HCT116 (cell line): Measurements from ENCODE around the gene BEGAIN. TPM values are rescaled to one million over a fixed set of nuclear protein-coding genes. Genes with fewer than 3 reads are reported as not detected.

Experiments used
- ATAC-seq: fragments of 200-7000 bp; cut with Tn5 transposase; 2 replicates; pipeline ENCODE4 v1.9.1; 2020; ENCODE audit warnings: mild to moderate bottlenecking, moderate library complexity
- BruUV-seq: library from RNA; stranded (reverse); fragments of 400-500 nt; replicated peaks from 2 replicates; lab custom pipeline; 2021; lab: Mats Ljungman, UMichigan
- CTCF ChIA-PET: fragments of 300-600 bp; sonication (Branson Sonifier 250); formaldehyde crosslinking; loops from one replicate; lab custom pipeline; 2021; ENCODE audit warnings: antibody characterized with exemption; lab: Charles Lee
- POLR2A ChIA-PET: fragments of 300-600, 350-600 bp; sonication (Branson Sonifier 250); formaldehyde crosslinking; loops from one replicate; lab custom pipeline; 2021; ENCODE audit warnings: antibody characterized with exemption; lab: Charles Lee
- RAD21 ChIA-PET, 2 experiments: fragments of 300-600 bp; sonication (Branson Sonifier 250); formaldehyde crosslinking; loops; one replicate each; lab custom pipeline; 2023; ENCODE audit warnings: low total read pairs in 2 of 2; ENCODE audit not compliant: uncharacterized antibody in 2 of 2, unreplicated experiment in 2 of 2, low non-redundant PET in 1 of 2; lab: Charles Lee
- DNase-seq: peaks from one replicate; pipeline ENCODE4 v3.0.0-alpha.2; 2010; ENCODE audit warnings: low read depth, low spot score
- H2AFZ ChIP-seq: fragments of 200-600 bp; shearing (Covaris generic), sonication (generic); 2 replicates; pipeline ENCODE4 v1.6.1; 2017; ENCODE audit warnings: low read depth, mixed run types, mixed read lengths, antibody characterized with exemption, low read length; ENCODE audit not compliant: poor library complexity, severe bottlenecking
- H3K27ac ChIP-seq: 2 replicates; pipeline ENCODE4 v1.5.1; 2012; ENCODE audit warnings: low read depth, low read length
- H3K27me3 ChIP-seq: fragments of 200-600 bp; sonication (generic); 2 replicates; pipeline ENCODE4 v1.6.1; 2016; ENCODE audit warnings: mixed run types, low read length, mixed read lengths; ENCODE audit not compliant: insufficient read depth
- H3K36me3 ChIP-seq, 2 experiments: fragments of 200-500 bp in 1 of 2; fragments of 200-600 bp in 1 of 2; sonication (Bioruptor generic) in 1 of 2; sonication (generic) in 1 of 2; 2 replicates each; pipeline versions ENCODE4 v1.5.1 to v1.6.1; 2014 to 2016; ENCODE audit warnings: low read length in 2 of 2, inconsistent platforms in 1 of 2, mixed read lengths in 1 of 2, mixed run types in 1 of 2; ENCODE audit not compliant: insufficient read depth in 2 of 2, control insufficient read depth in 1 of 2
- H3K4me1 ChIP-seq, 2 experiments: fragments of 200-600 bp in 1 of 2; sonication (generic) in 1 of 2; 2 replicates each; pipeline versions ENCODE4 v1.5.1 to v1.6.1; 2012 to 2017; ENCODE audit warnings: low read length in 2 of 2, inconsistent platforms in 1 of 2, mild to moderate bottlenecking in 1 of 2, mixed read lengths in 1 of 2, mixed run types in 1 of 2, moderate library complexity in 1 of 2; ENCODE audit not compliant: insufficient read depth in 2 of 2, control insufficient read depth in 1 of 2
- H3K4me2 ChIP-seq: fragments of 200-600 bp; sonication (generic); 2 replicates; pipeline ENCODE4 v1.6.1; 2017; ENCODE audit warnings: mixed run types, low read length, mixed read lengths
- H3K4me3 ChIP-seq, 2 experiments: fragments of 200-600 bp in 1 of 2; sonication (generic) in 1 of 2; replicated peaks in 1 of 2; 2 replicates each; pipeline ENCODE4 v1.5.1; 2011 to 2016; ENCODE audit warnings: low read length in 2 of 2, control low read depth in 1 of 2, low read depth in 1 of 2, mild to moderate bottlenecking in 1 of 2, mixed read lengths in 1 of 2, mixed run types in 1 of 2
- H3K79me2 ChIP-seq: fragments of 200-600 bp; sonication (generic); 2 replicates; pipeline ENCODE4 v1.6.1; 2017; ENCODE audit warnings: mild to moderate bottlenecking, mixed run types, low read length, moderate library complexity, mixed read lengths; ENCODE audit not compliant: insufficient read depth
- H3K9ac ChIP-seq: fragments of 200-600 bp; sonication (generic); 2 replicates; pipeline ENCODE4 v1.6.1; 2016; ENCODE audit warnings: low read length, mixed read lengths
- H3K9me2 ChIP-seq: fragments of 200-600 bp; sonication (generic), shearing (Covaris generic); 2 replicates; pipeline ENCODE4 v1.6.1; 2017; ENCODE audit warnings: mixed run types, mild to moderate bottlenecking, moderate library complexity; ENCODE audit not compliant: insufficient read depth
- H3K9me3 ChIP-seq, 2 experiments: fragments of 200-500 bp in 1 of 2; fragments of 200-600 bp in 1 of 2; sonication (Bioruptor generic) in 1 of 2; sonication (generic) in 1 of 2; 2 replicates each; pipeline ENCODE4 v1.6.1; 2014 to 2017; ENCODE audit warnings: low read length in 2 of 2, mixed read lengths in 2 of 2, inconsistent platforms in 1 of 2, low read depth in 1 of 2, mild to moderate bottlenecking in 1 of 2, mixed run types in 1 of 2, moderate library complexity in 1 of 2; ENCODE audit not compliant: control insufficient read depth in 1 of 2, insufficient read depth in 1 of 2
- H4K20me1 ChIP-seq: fragments of 200-600 bp; sonication (generic), shearing (Covaris generic); 2 replicates; pipeline ENCODE4 v1.6.1; 2017; ENCODE audit warnings: mixed run types, mild to moderate bottlenecking, moderate library complexity; ENCODE audit not compliant: insufficient read depth
- CBX3 ChIP-seq: IDR thresholded peaks from 2 replicates; pipeline ENCODE4 v1.6.1; 2012; ENCODE audit warnings: low read depth
- CTCF ChIP-seq, 3 experiments: fragments of 200-600 bp in 1 of 3; sonication (generic) in 1 of 3; IDR thresholded peaks in 2 of 3; conservative IDR thresholded peaks in 1 of 3; 2 replicates each; pipeline ENCODE4 v1.5.1; 2012 to 2017; ENCODE audit warnings: low read depth in 2 of 3, low read length in 2 of 3, antibody characterized with exemption in 1 of 3, borderline replicate concordance in 1 of 3, control low read depth in 1 of 3, mild to moderate bottlenecking in 1 of 3, mixed read lengths in 1 of 3, mixed run types in 1 of 3, moderate library complexity in 1 of 3; ENCODE audit not compliant: insufficient read depth in 1 of 3
- EGR1 ChIP-seq: IDR thresholded peaks from 2 replicates; pipeline ENCODE4 v1.6.1; 2012; ENCODE audit warnings: low read depth
- FOSL1 ChIP-seq: IDR thresholded peaks from 2 replicates; pipeline ENCODE4 v1.6.1; 2012; ENCODE audit warnings: low read depth
- JUND ChIP-seq: IDR thresholded peaks from 2 replicates; pipeline ENCODE4 v1.6.1; 2012
- RAD21 ChIP-seq: IDR thresholded peaks from 2 replicates; pipeline ENCODE4 v1.6.1; 2012; ENCODE audit warnings: low read depth, mild to moderate bottlenecking
- YY1 ChIP-seq: IDR thresholded peaks from 2 replicates; pipeline ENCODE4 v1.6.1; 2011; ENCODE audit warnings: low read length, low read depth, moderate library complexity, mild to moderate bottlenecking; ENCODE audit not compliant: insufficient replicate concordance; ENCODE audit errors: extremely low read depth
- intact Hi-C: fragments of 100-400 bp; cut with micrococcal nuclease; formaldehyde crosslinking; loops from 2 replicates; pipeline ENCODE4 v1.10.0; 2022
- total RNA-seq: library from RNA; stranded (reverse); gene quantifications from one replicate; pipeline ENCODE4 v1.2.1, GENCODE V29; 2021; ENCODE audit not compliant: unreplicated experiment
- TF ChIP-seq, protein P1 (sequence below): IDR thresholded peaks from 2 replicates; pipeline ENCODE4 v1.6.1; 2012; ENCODE audit warnings: low read depth

Gene BEGAIN
- total RNA-seq, 1 experiment from 2014 or later, result 8.5 TPM

- TF ChIP-seq, protein P1, sequence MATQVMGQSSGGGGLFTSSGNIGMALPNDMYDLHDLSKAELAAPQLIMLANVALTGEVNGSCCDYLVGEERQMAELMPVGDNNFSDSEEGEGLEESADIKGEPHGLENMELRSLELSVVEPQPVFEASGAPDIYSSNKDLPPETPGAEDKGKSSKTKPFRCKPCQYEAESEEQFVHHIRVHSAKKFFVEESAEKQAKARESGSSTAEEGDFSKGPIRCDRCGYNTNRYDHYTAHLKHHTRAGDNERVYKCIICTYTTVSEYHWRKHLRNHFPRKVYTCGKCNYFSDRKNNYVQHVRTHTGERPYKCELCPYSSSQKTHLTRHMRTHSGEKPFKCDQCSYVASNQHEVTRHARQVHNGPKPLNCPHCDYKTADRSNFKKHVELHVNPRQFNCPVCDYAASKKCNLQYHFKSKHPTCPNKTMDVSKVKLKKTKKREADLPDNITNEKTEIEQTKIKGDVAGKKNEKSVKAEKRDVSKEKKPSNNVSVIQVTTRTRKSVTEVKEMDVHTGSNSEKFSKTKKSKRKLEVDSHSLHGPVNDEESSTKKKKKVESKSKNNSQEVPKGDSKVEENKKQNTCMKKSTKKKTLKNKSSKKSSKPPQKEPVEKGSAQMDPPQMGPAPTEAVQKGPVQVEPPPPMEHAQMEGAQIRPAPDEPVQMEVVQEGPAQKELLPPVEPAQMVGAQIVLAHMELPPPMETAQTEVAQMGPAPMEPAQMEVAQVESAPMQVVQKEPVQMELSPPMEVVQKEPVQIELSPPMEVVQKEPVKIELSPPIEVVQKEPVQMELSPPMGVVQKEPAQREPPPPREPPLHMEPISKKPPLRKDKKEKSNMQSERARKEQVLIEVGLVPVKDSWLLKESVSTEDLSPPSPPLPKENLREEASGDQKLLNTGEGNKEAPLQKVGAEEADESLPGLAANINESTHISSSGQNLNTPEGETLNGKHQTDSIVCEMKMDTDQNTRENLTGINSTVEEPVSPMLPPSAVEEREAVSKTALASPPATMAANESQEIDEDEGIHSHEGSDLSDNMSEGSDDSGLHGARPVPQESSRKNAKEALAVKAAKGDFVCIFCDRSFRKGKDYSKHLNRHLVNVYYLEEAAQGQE, result no peak
- TF ChIP-seq YY1, result no peak
- TF ChIP-seq CBX3, result no peak
- TF ChIP-seq EGR1, result no peak
- no peak for TF ChIP-seq CTCF (IDR thresholded peaks at IDR 0.05 in 2 of 3, conservative IDR thresholded peaks at IDR 0.05 in 1 of 3; ENCODE audit: borderline replicate concordance in 1 of 3, insufficient read depth in 1 of 3, low read depth in 2 of 3, low read length in 2 of 3)
Measured at GRCh38 chr14:100525615-100526014, 61.6 kb downstream of the BEGAIN start (continued).

DNA sequence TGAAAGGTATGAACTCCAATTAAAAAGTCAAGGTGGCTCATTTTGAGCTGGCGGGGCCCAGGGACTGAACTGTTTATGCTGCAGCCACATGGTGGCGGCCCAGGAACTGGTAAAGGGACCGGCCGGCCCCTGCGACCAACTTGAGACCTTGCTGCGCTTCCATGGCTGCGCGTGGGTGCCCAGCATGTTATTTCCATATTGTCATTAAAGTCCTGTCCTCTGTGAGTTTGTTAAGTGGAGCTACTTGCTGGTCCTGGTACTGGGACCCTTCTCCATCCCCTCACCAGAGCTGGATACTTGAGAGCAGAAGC lies 62.3 kb downstream of the BEGAIN start:
- H3K27ac ChIP-seq, result no peak overlapping the region
- H3K79me2 ChIP-seq, result no peaks in the 10 kb centered on the region
- no peak overlapping the region for H3K4me3 ChIP-seq
- H3K4me1 ChIP-seq, result no peaks in the 10 kb centered on the region
- H3K9me2 ChIP-seq, result no peaks in the 10 kb centered on the region
- no peak overlapping the region for H3K9ac ChIP-seq
- CTCF ChIA-PET, result interaction anchor here (0.7 to 1.4 kb wide), 7 partner anchors 16 to 139 kb away, joined by 3 to 15 read pairs (median 4); no protein-coding TSS in a partner anchor
- POLR2A ChIA-PET, result no interaction called here
- intact Hi-C loops, result loop anchor here (5.0 kb wide), 1 partner anchor 122 kb away; no protein-coding TSS in a partner anchor
- ATAC-seq (peak; percentile 77), DNase-seq (no peak)
- RAD21 ChIA-PET, result interaction anchor here (1.0 to 1.5 kb wide), 2 partner anchors 85 to 121 kb away, joined by 4 to 5 read pairs; no protein-coding TSS in a partner anchor
- no peaks in the 10 kb centered on the region for H4K20me1 ChIP-seq
- no peaks in the 10 kb centered on the region for H3K9me3 ChIP-seq
- H3K27me3 ChIP-seq, result no peaks in the 10 kb centered on the region
- no peak for TF ChIP-seq CBX3
- no peak for TF ChIP-seq JUND
- peak; percentile 49 to 55 (median 55) for TF ChIP-seq CTCF (IDR thresholded peaks at IDR 0.05 in 2 of 3, conservative IDR thresholded peaks at IDR 0.05 in 1 of 3; ENCODE audit: borderline replicate concordance in 1 of 3, insufficient read depth in 1 of 3, low read depth in 2 of 3, low read length in 2 of 3)
- peak; percentile 70 for TF ChIP-seq RAD21
- no peak for TF ChIP-seq FOSL1
- no peak overlapping the region for H3K4me2 ChIP-seq
- no peaks in the 10 kb centered on the region for H3K36me3 ChIP-seq
- H2AFZ ChIP-seq, result no peak overlapping the region
- BruUV-seq, result no TSS peak
